HG02973 (cell line): ENCODE data around the gene LIN7A.

Source experiments
- ATAC-seq: cut with Tn5 transposase; IDR thresholded peaks from one replicate; pipeline ENCODE4 v1.9.1; 2021; ENCODE audit warnings: moderate library complexity; ENCODE audit not compliant: unreplicated experiment

LIN7A gene

GRCh38 chr12:80937391-80938238 lies at the start of gene LIN7A:
Gene LIN7A, minus strand, starts transcription at chr12:80937934. Its CDS starts 212 bp downstream, at chr12:80937722.
- peak; percentile 13 for ATAC-seq

DNA sequence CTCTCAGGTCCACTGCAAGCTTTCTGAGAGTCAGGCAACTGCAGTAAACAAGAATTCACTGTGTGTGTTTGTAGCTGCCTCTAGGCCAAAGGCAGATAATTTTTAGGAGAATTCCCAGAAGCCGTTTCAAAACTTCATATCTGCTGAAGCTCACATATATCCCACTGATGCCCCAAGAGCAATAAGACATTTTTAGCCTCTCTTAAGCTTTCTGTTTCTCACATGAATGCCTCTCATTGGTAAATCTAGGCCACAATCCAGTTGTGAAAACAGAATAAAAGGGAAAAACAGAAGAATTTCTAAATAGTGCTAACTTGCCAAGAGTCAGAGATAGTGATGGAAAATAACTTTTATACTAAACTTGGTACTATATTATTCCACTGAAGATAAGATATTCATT lies 48.5 kb upstream of the LIN7A start:
- ATAC-seq = no peak

GRCh38 chr12:80979816-80980215 lies 42.1 kb upstream of the LIN7A start:
- ATAC-seq = no peak

DNA sequence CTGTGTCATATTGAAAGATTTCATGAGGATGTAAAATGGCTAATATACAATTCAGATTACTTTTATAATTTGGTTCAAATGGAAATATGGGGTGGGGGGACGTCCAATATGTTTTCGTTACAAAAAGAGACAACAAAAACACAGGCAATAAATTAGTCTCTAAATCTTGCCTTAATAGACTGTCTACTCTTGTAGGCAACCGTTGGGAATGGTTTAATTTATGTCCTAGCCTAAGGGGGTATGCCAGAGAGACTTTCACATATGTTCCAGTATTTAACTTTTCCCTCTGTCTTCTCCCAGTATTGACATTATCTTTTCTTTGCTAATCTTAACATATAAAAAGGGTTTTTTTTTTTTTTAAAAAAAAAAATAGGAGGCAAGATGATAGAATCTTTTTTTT lies 41.5 kb upstream of the LIN7A start:
- ATAC-seq = no peak

- ATAC-seq = no peak
Observed at GRCh38 chr12:80977346-80977745, 39.6 kb upstream of the LIN7A start.

DNA sequence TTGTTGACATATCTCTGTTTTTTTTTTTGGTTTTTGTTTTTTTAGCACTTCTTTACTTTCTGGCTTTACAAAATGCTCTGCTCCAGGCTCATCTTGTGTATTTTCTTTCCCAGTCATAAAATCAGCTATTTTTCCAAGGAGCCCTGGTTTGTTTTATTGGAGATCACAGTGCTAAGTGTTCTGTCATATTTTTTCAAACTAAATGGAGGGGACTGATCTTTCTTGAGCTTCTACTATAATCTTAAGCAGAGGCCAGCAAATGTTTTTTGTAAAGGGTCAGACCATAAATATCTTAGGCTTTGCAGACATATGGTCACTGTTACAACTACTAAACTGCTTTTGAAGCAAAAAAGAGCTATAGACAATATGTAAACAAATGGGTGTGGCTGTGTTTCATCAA lies 30.6 kb upstream of the LIN7A start:
- ATAC-seq = no peak

DNA sequence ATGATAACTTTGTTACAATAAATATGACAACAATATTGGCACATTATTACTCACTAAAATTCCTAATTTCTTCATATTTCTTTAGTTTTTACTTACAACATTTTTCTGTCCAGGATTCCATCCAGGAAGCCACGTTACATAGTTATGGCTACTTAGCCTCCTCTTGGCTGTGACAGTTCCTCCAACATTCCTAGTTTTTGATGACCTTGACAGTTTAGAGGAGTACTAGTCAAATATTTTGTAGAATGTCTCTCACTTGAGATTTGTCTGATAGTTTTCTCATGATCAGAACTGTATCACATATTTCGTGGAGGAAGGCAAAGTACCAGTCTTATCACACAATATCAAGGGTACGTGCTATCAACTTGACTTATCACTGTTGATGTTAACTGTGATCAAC lies 29.8 kb upstream of the LIN7A start:
- ATAC-seq = no peak

- no peak for ATAC-seq
Observed at GRCh38 chr12:80966001-80966400, 28.3 kb upstream of the LIN7A start.

GRCh38 chr12:80958162-80958561 lies 20.4 kb upstream of the LIN7A start:
- ATAC-seq = no peak

- no peak for ATAC-seq
Observed at GRCh38 chr12:80954857-80955520, 17.3 kb upstream of the LIN7A start.

DNA sequence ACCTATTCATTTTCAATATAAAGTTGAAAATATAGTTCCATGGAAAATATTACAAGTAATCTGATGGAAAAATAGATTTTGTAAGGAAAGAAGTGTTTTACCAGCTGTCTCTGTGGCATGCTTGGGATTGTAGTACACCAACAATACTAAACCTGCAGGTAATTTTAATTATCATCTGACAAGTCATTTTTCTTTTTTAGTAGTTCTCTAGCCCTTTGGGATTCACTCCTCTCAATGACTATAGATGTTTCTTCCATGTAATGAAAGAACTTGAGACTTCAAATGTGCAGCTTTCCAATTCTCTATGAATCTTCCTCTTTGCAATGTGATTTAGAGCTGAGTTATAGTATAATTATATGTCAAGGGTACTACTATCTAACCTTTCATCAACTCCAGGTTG lies 14.7 kb upstream of the LIN7A start:
- no peak for ATAC-seq

DNA sequence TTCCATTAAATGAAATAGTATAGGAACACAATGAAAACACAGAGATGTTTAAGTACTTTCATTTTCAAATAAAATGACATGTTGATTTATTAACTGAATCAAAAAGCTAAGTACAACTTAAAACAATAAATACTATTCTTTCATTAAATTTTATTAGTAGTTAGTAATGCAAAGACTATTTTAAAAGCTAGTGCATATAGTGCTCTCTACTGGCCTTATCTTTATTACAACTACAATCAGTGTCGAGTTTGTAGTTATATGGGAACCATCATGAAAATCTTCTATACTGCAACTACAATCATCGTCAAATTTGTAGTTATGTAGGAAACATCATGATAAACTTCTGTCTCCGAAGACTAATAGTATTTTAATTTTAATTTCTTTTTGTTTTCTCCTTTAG lies 8.9 kb upstream of the LIN7A start:
- no peak for ATAC-seq

- ATAC-seq = no peak
Observed at GRCh38 chr12:80943338-80943737, 5.6 kb upstream of the LIN7A start.

- no peak for ATAC-seq
Observed at GRCh38 chr12:80941916-80942315, 4.2 kb upstream of the LIN7A start.

DNA sequence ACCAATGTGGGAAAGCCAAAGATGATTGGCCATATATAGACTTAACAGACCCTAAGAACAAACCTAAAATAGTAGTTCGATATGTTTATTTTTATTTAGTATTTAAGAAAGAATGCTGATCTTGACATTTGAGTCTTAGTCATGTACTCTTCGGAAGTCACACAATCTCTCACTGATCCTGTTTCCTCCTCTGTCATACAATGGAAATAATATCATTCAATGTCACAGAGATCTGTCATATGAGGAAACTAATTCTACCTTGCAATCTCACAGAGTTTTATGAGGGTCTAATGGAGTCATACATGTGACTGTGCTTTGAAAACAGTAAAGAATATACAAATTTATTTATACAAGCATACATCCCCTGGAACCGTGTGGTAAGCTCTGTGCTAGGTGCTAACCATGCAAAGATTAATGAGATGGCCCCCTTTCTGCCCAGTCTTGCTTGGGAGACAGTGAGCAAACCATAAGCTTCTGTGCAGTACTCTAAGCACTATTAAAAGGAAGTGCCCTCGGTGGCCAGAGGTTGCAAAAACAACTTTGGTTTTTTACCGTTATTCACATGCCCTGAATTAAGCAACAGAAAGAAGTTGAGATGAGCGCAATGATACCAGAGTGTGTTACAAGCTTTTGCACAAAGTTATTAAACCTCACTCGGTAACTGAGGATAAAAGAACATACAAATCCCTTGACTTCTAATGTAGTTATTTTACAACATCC lies 1.7 kb upstream of the LIN7A start:
- no peak for ATAC-seq

DNA sequence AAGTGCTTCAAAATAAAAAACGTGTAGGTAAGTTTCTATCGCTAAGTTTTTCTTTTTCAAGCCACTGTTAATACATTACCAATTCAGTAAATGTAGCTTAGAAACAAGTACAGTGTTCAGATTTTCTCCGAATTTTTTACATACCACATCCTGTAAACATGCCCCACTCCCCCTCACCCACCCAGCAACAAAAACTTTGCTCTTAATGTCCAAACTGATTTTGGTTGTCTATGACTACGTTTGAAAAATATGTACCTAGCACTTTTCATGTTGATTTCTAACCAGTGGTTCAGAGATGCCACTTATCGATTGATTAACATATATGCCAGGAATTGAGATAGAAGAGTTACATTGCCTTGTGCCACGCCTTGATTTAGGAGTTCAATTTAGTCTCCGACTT lies 663 bp upstream of the LIN7A start:
- no peak for ATAC-seq

DNA sequence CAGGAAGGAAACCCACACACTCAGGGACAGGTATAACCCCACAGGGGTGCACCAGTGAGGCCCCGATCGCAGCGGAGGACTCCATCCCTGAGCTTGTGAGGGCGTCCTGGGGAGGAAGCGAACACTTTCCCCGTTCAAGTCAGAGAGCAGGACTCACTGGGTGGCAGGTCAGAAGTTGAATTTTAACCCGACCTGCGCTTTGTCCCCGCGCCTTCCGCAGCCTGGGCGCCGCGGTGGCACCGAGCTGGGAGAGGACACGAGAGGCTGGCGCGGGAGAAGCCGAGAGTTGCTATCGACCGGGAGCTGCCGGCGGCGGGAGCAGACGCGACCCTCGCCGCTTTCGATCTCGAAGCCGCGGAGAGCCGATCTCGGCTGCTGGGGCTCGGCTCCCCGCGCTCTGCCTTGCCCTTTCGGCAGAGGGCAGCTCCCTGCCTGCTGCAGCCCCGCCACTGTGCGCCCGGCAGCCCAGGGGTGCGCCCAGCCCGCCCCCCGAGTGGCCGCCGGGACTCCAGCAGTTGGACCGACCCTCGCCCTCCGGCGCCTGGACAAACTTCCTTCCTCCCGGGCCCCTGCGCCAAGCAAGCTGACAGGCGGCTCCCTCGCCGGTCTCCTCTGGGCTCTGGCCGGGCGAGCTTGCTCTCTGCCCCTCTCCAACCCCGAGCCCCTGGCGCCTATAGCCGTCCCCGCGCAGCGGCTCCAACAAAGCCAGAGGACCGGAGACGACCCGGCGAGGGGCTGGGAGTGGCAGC lies 918 bp downstream of the LIN7A start:
- ATAC-seq = peak; percentile 42

GRCh38 chr12:80936353-80936641 lies 1.4 kb downstream of the LIN7A start:
- no peak for ATAC-seq

- no peak for ATAC-seq
Observed at GRCh38 chr12:80935111-80935510, 2.6 kb downstream of the LIN7A start.

DNA sequence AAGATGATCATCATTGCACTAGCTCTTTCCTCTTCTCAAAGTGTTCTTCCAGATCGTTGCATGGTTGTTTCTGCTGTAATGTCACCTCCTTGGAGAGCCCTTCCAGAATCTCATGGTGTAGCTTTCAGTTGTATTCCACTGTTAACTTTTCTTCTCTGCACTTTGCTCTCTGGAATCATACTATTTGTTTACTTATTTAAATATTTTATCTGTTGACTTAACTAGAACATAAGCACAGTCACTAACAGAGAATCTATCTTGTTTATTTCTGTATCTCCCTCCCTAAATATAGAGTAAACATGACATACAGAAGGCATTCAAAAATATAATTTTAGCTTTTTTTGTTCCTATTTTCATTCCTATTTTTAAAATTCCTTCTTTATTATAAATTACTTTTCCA lies 11.8 kb downstream of the LIN7A start:
- no peak for ATAC-seq

- ATAC-seq = no peak
Observed at GRCh38 chr12:80925237-80925636, 12.5 kb downstream of the LIN7A start.
